B cell (primary cell): ENCODE measurements around the gene TRDN. TPM values are rescaled to one million over a fixed set of nuclear protein-coding genes. Genes with fewer than 3 reads are reported as not detected.

Experiments
- ATAC-seq: fragments of 200-7000 bp; cut with Tn5 transposase; one replicate; pipeline ENCODE4 v1.10.0; 2021; ENCODE audit warnings: low read depth, mild to moderate bottlenecking, moderate number of reproducible peaks, moderate library complexity
- CTCF ChIA-PET: fragments of 350-600 bp; sonication (Branson Sonifier 250); formaldehyde crosslinking; loops from one replicate; lab custom pipeline; 2021; ENCODE audit warnings: antibody characterized with exemption, inconsistent platforms; lab: Charles Lee
- POLR2A ChIA-PET: fragments of 350-600 bp; sonication (Branson Sonifier 250); formaldehyde crosslinking; loops from one replicate; lab custom pipeline; 2021; ENCODE audit warnings: antibody characterized with exemption; lab: Charles Lee
- DNase-seq: peaks from one replicate; pipeline ENCODE4 v3.0.0; 2013
- H2AFZ ChIP-seq: 2 replicates; pipeline ENCODE4 v1.6.1; 2012; ENCODE audit warnings: mild to moderate bottlenecking, low read depth, low read length; ENCODE audit not compliant: insufficient read depth, poor library complexity, severe bottlenecking
- H3K27ac ChIP-seq, 2 donors: 1 replicate in 1 of 2; 2 replicates in 1 of 2; pipeline ENCODE4 v1.5.1; 2012 to 2013; ENCODE audit warnings: low read length in 2 of 2, mild to moderate bottlenecking in 2 of 2, moderate library complexity in 1 of 2
- H3K27me3 ChIP-seq, 4 experiments: fragments of 200-600 bp in 1 of 4; sonication (generic) in 1 of 4; replicated peaks in 1 of 4; 1 replicate in 2 of 4; 2 replicates in 2 of 4; pipeline versions ENCODE4 v1.6.1 to v1.7.0; 2013 to 2016; ENCODE audit warnings: low read length in 3 of 4, mild to moderate bottlenecking in 2 of 4, mixed read lengths in 1 of 4, moderate library complexity in 1 of 4; ENCODE audit not compliant: insufficient read depth in 4 of 4, control insufficient read depth in 3 of 4; ENCODE audit errors: control extremely low read depth in 1 of 4
- H3K36me3 ChIP-seq, 2 experiments: replicated peaks in 1 of 2; 1 replicate in 1 of 2; 2 replicates in 1 of 2; pipeline versions ENCODE4 v1.6.1 to v1.7.1; 2013; ENCODE audit warnings: low read length in 1 of 2; ENCODE audit not compliant: insufficient read depth in 2 of 2, control insufficient read depth in 1 of 2; ENCODE audit errors: control extremely low read depth in 1 of 2, extremely low read depth in 1 of 2
- H3K4me1 ChIP-seq, 2 donors: fragments of 200-600 bp in 1 of 2; sonication (generic) in 1 of 2; 1 replicate in 1 of 2; 2 replicates in 1 of 2; pipeline versions ENCODE4 v1.5.1 to v1.6.1; 2013 to 2017; ENCODE audit warnings: low read length in 2 of 2; ENCODE audit not compliant: control insufficient read depth in 2 of 2, insufficient read depth in 2 of 2
- H3K4me2 ChIP-seq: replicated peaks from 2 replicates; pipeline ENCODE3; 2012; ENCODE audit warnings: mild to moderate bottlenecking, low read depth, low read length; ENCODE audit not compliant: poor library complexity, severe bottlenecking
- H3K4me3 ChIP-seq, 5 experiments: fragments of 200-600 bp in 1 of 5; sonication (generic) in 1 of 5; 1 replicate in 3 of 5; 2 replicates in 2 of 5; pipeline versions ENCODE4 v1.5.1 to v1.7.0; 2011 to 2016; ENCODE audit warnings: low read length in 4 of 5, mild to moderate bottlenecking in 4 of 5, low read depth in 2 of 5, control low read depth in 1 of 5, moderate library complexity in 1 of 5; ENCODE audit not compliant: insufficient read depth in 1 of 5; ENCODE audit errors: control extremely low read depth in 1 of 5, extremely low read depth in 1 of 5
- H3K79me2 ChIP-seq: fragments of 200-600 bp; sonication (generic); one replicate; pipeline ENCODE4 v1.6.0; 2016; ENCODE audit warnings: low read length; ENCODE audit not compliant: control insufficient read depth, insufficient read depth
- H3K9ac ChIP-seq: fragments of 200-600 bp; sonication (generic); 2 replicates; pipeline ENCODE4 v1.6.1; 2017; ENCODE audit warnings: mild to moderate bottlenecking, low read length, moderate library complexity
- H3K9me3 ChIP-seq, 3 donors: one replicate each; pipeline versions ENCODE4 v1.6.1 to v1.7.1; 2013; ENCODE audit warnings: low read length in 2 of 3; ENCODE audit not compliant: control insufficient read depth in 2 of 3, insufficient read depth in 1 of 3; ENCODE audit errors: control extremely low read depth in 1 of 3
- H4K20me1 ChIP-seq: 2 replicates; pipeline ENCODE4 v1.6.0; 2012; ENCODE audit warnings: mild to moderate bottlenecking, low read length; ENCODE audit not compliant: insufficient read depth, control insufficient read depth, poor library complexity, severe bottlenecking
- H3K27ac Mint-ChIP-seq: one replicate; pipeline ENCODE4 v1.8.0; 2021; ENCODE audit warnings: mixed read lengths
- H3K27me3 Mint-ChIP-seq: one replicate; pipeline ENCODE4 v1.8.0; 2021; ENCODE audit warnings: mixed read lengths
- H3K4me1 Mint-ChIP-seq: one replicate; pipeline ENCODE4 v1.8.0; 2021; ENCODE audit warnings: mixed read lengths
- H3K4me3 Mint-ChIP-seq: one replicate; pipeline ENCODE4 v1.8.0; 2021; ENCODE audit warnings: mixed read lengths
- H3K9me3 Mint-ChIP-seq: one replicate; pipeline ENCODE4 v1.8.0; 2022; ENCODE audit warnings: mixed read lengths; ENCODE audit not compliant: insufficient read depth
- EZH2 ChIP-seq: IDR thresholded peaks from 2 replicates; pipeline ENCODE4 v1.6.1; 2012; ENCODE audit warnings: borderline replicate concordance, low read depth, mild to moderate bottlenecking, moderate library complexity, low read length; ENCODE audit not compliant: insufficient read depth, poor library complexity, severe bottlenecking
- WGBS: methylation state at CpG from one replicate; pipeline ENCODE4 v1.1.5; 2013; ENCODE audit warnings: missing lambda C conversion rate; ENCODE audit not compliant: insufficient coverage; 5-methylcytosine and 5-hydroxymethylcytosine counted together
- intact Hi-C: fragments of 100-400 bp; cut with micrococcal nuclease; formaldehyde crosslinking; loops from one replicate; pipeline ENCODE4 v1.10.0; 2022
- polyA plus RNA-seq: library from polyadenylated mRNA; depleted of rRNA; stranded (reverse); fragments of >200 nt; gene quantifications from 2 replicates; pipeline ENCODE4 v1.2.3, GENCODE V29; 2012
- total RNA-seq, 2 donors: library from RNA; stranded (reverse); fragments of 120-200 nt in 1 of 2; gene quantifications; 1 replicate in 1 of 2; 2 replicates in 1 of 2; pipeline versions ENCODE4 v1.2.3 to v1.2.4, GENCODE V29; 2013 to 2022
- TF ChIP-seq, protein P1 (sequence below): fragments of 200-600 bp; IDR thresholded peaks from one replicate; pipeline ENCODE4 v1.8.0; 2022; ENCODE audit warnings: antibody characterized with exemption, mild to moderate bottlenecking

Gene TRDN
- total and polyA plus RNA-seq, 2 donors (not counting 1 experiment from before 2014, with no cell fraction given): not detected

- Histone ChIP-seq H3K4me1 (no peaks in the 10 kb centered on the region), H4K20me1 (no peaks in the 10 kb centered on the region), H2AFZ (no peak overlapping the region), H3K4me3 (no peak overlapping the region), H3K27ac (no peak overlapping the region), H3K9me3 (peaks cover 0 to 7% (median 0%) of the 10 kb centered on the region in 3 donors), H3K36me3 (no peaks in the 10 kb centered on the region), H3K79me2 (no peaks in the 10 kb centered on the region), H3K4me2 (no peak overlapping the region), H3K27me3 (no peaks in the 10 kb centered on the region), H3K9ac (no peak overlapping the region)
- TF ChIP-seq, protein P1, sequence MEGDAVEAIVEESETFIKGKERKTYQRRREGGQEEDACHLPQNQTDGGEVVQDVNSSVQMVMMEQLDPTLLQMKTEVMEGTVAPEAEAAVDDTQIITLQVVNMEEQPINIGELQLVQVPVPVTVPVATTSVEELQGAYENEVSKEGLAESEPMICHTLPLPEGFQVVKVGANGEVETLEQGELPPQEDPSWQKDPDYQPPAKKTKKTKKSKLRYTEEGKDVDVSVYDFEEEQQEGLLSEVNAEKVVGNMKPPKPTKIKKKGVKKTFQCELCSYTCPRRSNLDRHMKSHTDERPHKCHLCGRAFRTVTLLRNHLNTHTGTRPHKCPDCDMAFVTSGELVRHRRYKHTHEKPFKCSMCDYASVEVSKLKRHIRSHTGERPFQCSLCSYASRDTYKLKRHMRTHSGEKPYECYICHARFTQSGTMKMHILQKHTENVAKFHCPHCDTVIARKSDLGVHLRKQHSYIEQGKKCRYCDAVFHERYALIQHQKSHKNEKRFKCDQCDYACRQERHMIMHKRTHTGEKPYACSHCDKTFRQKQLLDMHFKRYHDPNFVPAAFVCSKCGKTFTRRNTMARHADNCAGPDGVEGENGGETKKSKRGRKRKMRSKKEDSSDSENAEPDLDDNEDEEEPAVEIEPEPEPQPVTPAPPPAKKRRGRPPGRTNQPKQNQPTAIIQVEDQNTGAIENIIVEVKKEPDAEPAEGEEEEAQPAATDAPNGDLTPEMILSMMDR: no peak
- TF ChIP-seq EZH2: no peak
- CTCF ChIA-PET: no interaction called here
- intact Hi-C loops: no loop called here
- H3K27me3 Mint-ChIP-seq: no peaks in the 10 kb centered on the region
- ATAC-seq (no peak), DNase-seq (no peak)
- no peak overlapping the region for H3K27ac Mint-ChIP-seq
- no peaks in the 10 kb centered on the region for H3K9me3 Mint-ChIP-seq
- POLR2A ChIA-PET: no interaction called here
- WGBS: 93% methylated on average over 8 of the region's 10 CpGs
- no peaks in the 10 kb centered on the region for H3K4me1 Mint-ChIP-seq
- H3K4me3 Mint-ChIP-seq: no peak overlapping the region
Measured at GRCh38 chr6:123565529-123565928, 71.2 kb downstream of the TRDN start.

- no peak for ATAC-seq
- Histone ChIP-seq H3K4me3 (no peak overlapping the region), H3K27me3 (no peaks in the 10 kb centered on the region), H2AFZ (no peak overlapping the region), H3K27ac (no peak overlapping the region), H3K36me3 (no peaks in the 10 kb centered on the region), H4K20me1 (no peaks in the 10 kb centered on the region), H3K9ac (no peak overlapping the region), H3K79me2 (no peaks in the 10 kb centered on the region), H3K4me1 (no peaks in the 10 kb centered on the region), H3K9me3 (peaks cover 0 to 7% (median 0%) of the 10 kb centered on the region in 3 donors), H3K4me2 (no peak overlapping the region)
- Mint-ChIP-seq H3K27me3 (no peaks in the 10 kb centered on the region), H3K4me1 (no peaks in the 10 kb centered on the region), H3K4me3 (no peak overlapping the region), H3K27ac (no peak overlapping the region), H3K9me3 (peaks cover 2% of the 10 kb centered on the region)
- intact Hi-C loops: no loop called here
- DNase-seq: no peak
- CTCF ChIA-PET: no interaction called here
- POLR2A ChIA-PET: no interaction called here
- no peak for TF ChIP-seq EZH2
- TF ChIP-seq, protein P1: no peak
- WGBS: 70% methylated on average over 2 of the region's 3 CpGs
Measured at GRCh38 chr6:123564361-123564760, 72.4 kb downstream of the TRDN start.
